Upper lobe of left lung (tissue), 6 donors: ENCODE measurements around the gene ATP5PO. TPM values are rescaled to one million over a fixed set of nuclear protein-coding genes. Genes with fewer than 3 reads are reported as not detected.

Source experiments
- ATAC-seq, 2 donors: fragments of 200-7000 bp; cut with Tn5 transposase; one replicate each; pipeline ENCODE4 v1.9.1; 2022; ENCODE audit warnings: mild to moderate bottlenecking in 2 of 2, moderate library complexity in 2 of 2; ENCODE audit not compliant: low FRiP score in 2 of 2
- DNase-seq, 2 donors: peaks; one replicate each; pipeline ENCODE4 v3.0.0-alpha.2; 2019 to 2020
- H3K27ac ChIP-seq, 4 donors: fragments of 200-600 bp; sonication (generic); one replicate each; pipeline ENCODE4 v1.5.1; 2016 to 2019
- H3K27me3 ChIP-seq, 4 donors: fragments of 200-600 bp; sonication (generic); one replicate each; pipeline ENCODE4 v1.5.1; 2017 to 2019
- H3K36me3 ChIP-seq, 4 donors: fragments of 200-600 bp; sonication (generic); one replicate each; pipeline ENCODE4 v1.5.1; 2016 to 2019
- H3K4me1 ChIP-seq, 4 donors: fragments of 200-600 bp; sonication (generic); one replicate each; pipeline ENCODE4 v1.5.1; 2018 to 2019
- H3K4me3 ChIP-seq, 4 donors: fragments of 200-600 bp; sonication (generic); one replicate each; pipeline ENCODE4 v1.5.1; 2017 to 2019; ENCODE audit warnings: mild to moderate bottlenecking in 2 of 4, moderate library complexity in 1 of 4
- H3K9me3 ChIP-seq, 4 donors: fragments of 200-600 bp; sonication (generic); one replicate each; pipeline ENCODE4 v1.5.1; 2018 to 2019
- CTCF ChIP-seq, 6 experiments: fragments of 450-650 bp in 4 of 6; fragments of 200-600 bp in 2 of 6; sonication (generic) in 2 of 6; IDR thresholded peaks; one replicate each; pipeline ENCODE4 v1.5.1; 2016 to 2019; ENCODE audit warnings: antibody characterized with exemption in 6 of 6
- EP300 ChIP-seq, 4 donors: sonication (generic); formaldehyde crosslinking; IDR thresholded peaks; one replicate each; pipeline ENCODE4 v1.5.1; 2017; ENCODE audit warnings: antibody characterized with exemption in 4 of 4, control low read depth in 2 of 4
- POLR2A ChIP-seq, 4 donors: fragments of 450-650 bp; IDR thresholded peaks; one replicate each; pipeline ENCODE4 v1.5.1; 2016 to 2017; ENCODE audit warnings: antibody characterized with exemption in 4 of 4, mild to moderate bottlenecking in 2 of 4
- POLR2AphosphoS5 ChIP-seq, 2 donors: sonication (generic); formaldehyde crosslinking; IDR thresholded peaks; one replicate each; pipeline ENCODE4 v1.5.1; 2017; ENCODE audit warnings: antibody characterized with exemption in 2 of 2
- WGBS, 2 donors: methylation state at CpG; one replicate each; pipeline ENCODE4 v1.1.5; 2017 to 2018; 5-methylcytosine and 5-hydroxymethylcytosine counted together
- total RNA-seq, 6 donors: library from RNA; depleted of rRNA in 4 of 6; stranded (reverse); fragments of >200 nt in 4 of 6; gene quantifications; one replicate each; pipeline versions ENCODE4 v1.1.0 to v1.2.1, GENCODE V29; 2016 to 2021
- donor health status: DM: no; HTN: no; CAD: no; lungs with moderate emphysema.
- donor health status: DM: no; HTN: yes; CAD: no; lungs with severe emphysema.

ATP5PO gene
- total RNA-seq, 6 donors from 2014 or later = 37.7 to 131 (median 102) TPM

- no peak for DNase-seq
- no peaks in the 10 kb centered on the region for H3K36me3 ChIP-seq
- H3K4me1 ChIP-seq = peaks cover 18 to 23% (median 21%) of the 10 kb centered on the region in 4 donors
- WGBS, 2 donors = 80 to 81% methylated on average over 10 of the region's 10 CpGs
- ATAC-seq = no peak
- peak overlapping the region in 3 of 4 donors; percentile 46 to 85 (median 82) for H3K27ac ChIP-seq
- H3K27me3 ChIP-seq = no peaks in the 10 kb centered on the region
- TF ChIP-seq CTCF (IDR thresholded peaks at IDR 0.05) = no peak
- TF ChIP-seq POLR2A (IDR thresholded peaks at IDR 0.05) = no peak
- no peak for TF ChIP-seq EP300 (IDR thresholded peaks at IDR 0.05)
- TF ChIP-seq POLR2AphosphoS5 (IDR thresholded peaks at IDR 0.05) = no peak
- no peak overlapping the region for H3K4me3 ChIP-seq
- H3K9me3 ChIP-seq = no peaks in the 10 kb centered on the region
Measured at GRCh38 chr21:33950431-33951079, 35.0 kb upstream of the ATP5PO start.

GRCh38 chr21:33949516-33950430 is 34.2 kb upstream of the ATP5PO start:
- Histone ChIP-seq H3K4me1 (peaks cover 18 to 23% (median 21%) of the 10 kb centered on the region in 4 donors), H3K36me3 (no peaks in the 10 kb centered on the region), H3K9me3 (no peaks in the 10 kb centered on the region), H3K27me3 (no peaks in the 10 kb centered on the region), H3K4me3 (no peak overlapping the region), H3K27ac (peak overlapping the region; percentile 77 to 85 (median 80))
- no peak for TF ChIP-seq EP300 (IDR thresholded peaks at IDR 0.05)
- no peak for TF ChIP-seq POLR2A (IDR thresholded peaks at IDR 0.05)
- TF ChIP-seq CTCF (IDR thresholded peaks at IDR 0.05) = no peak
- no peak for TF ChIP-seq POLR2AphosphoS5 (IDR thresholded peaks at IDR 0.05)
- DNase-seq = no peak
- no peak for ATAC-seq
- WGBS, 2 donors = 83 to 88% methylated on average over 12 of the region's 12 CpGs

- H3K36me3 ChIP-seq = no peaks in the 10 kb centered on the region
- ATAC-seq (no peak), DNase-seq (no peak)
- H3K9me3 ChIP-seq = no peaks in the 10 kb centered on the region
- peaks cover 18 to 23% (median 21%) of the 10 kb centered on the region in 4 donors for H3K4me1 ChIP-seq
- peak overlapping the region; percentile 77 to 85 (median 80) for H3K27ac ChIP-seq
- TF ChIP-seq POLR2AphosphoS5 (IDR thresholded peaks at IDR 0.05) (no peak), POLR2A (IDR thresholded peaks at IDR 0.05) (no peak), EP300 (IDR thresholded peaks at IDR 0.05) (no peak), CTCF (IDR thresholded peaks at IDR 0.05) (no peak)
- no peak overlapping the region for H3K4me3 ChIP-seq
- no peaks in the 10 kb centered on the region for H3K27me3 ChIP-seq
- WGBS, 2 donors = 77 to 78% methylated on average over 7 to 9 of the region's 9 CpGs
Measured at GRCh38 chr21:33948951-33949444, 33.4 kb upstream of the ATP5PO start.

GRCh38 chr21:33948096-33948950 is 32.7 kb upstream of the ATP5PO start:
- no peaks in the 10 kb centered on the region for H3K9me3 ChIP-seq
- peak overlapping the region; percentile 77 to 85 (median 80) for H3K27ac ChIP-seq
- H3K4me3 ChIP-seq = peak overlapping the region in 3 of 4 donors; percentile 5 to 19 (median 17)
- WGBS, 2 donors = 47% methylated on average over 16 to 17 of the region's 17 CpGs
- peaks cover 18 to 23% (median 21%) of the 10 kb centered on the region in 4 donors for H3K4me1 ChIP-seq
- ATAC-seq = peak; percentile 56 to 74
- peak in 1 of 2 donors; percentile 24 for TF ChIP-seq POLR2AphosphoS5 (IDR thresholded peaks at IDR 0.05)
- no peak for TF ChIP-seq CTCF (IDR thresholded peaks at IDR 0.05)
- peak in 2 of 4 donors; percentile 17 to 35 for TF ChIP-seq POLR2A (IDR thresholded peaks at IDR 0.05)
- peak in 1 of 2 donors; percentile 79 for DNase-seq
- no peaks in the 10 kb centered on the region for H3K36me3 ChIP-seq
- H3K27me3 ChIP-seq = no peaks in the 10 kb centered on the region
